Measurements from ENCODE around the gene LIPC. TPM values are rescaled to one million over a fixed set of nuclear protein-coding genes. Genes with fewer than 3 reads are reported as not detected.

The LIPC gene
- total RNA-seq, 1 donor from 2014 or later, result not detected

DNA sequence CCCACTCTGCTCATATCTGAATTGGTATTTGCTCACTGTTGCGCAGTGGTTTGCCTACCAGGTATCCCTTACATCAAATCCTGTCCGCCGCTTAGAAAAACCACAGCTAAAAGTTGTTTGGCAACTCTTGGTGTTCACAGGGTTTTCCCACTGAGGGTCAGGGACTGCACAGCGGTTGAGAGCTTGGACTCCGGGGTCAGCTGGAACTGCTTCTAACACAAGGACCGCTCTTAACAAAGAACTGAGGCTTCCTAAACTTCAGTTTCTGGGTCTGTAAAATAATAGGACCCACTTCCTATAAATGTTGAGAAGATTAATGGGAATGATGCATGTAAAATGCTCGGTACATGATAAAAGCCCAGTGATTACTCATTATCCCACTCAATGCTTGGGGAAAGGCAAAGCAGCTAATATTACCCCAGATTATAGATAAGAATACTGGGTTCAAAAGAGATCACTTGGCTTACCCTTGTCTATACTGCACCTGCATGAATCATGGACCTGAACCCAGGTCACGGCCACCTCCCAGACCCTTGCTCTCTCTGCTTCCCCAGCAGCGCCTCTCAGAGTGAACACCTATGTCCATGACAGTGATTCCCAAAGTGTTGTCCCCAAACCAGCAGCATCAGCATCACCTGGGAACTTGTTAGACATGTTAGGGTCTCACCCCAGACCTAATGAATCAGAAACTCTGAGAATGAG lies 36.1 kb downstream of the LIPC start:
- Mint-ChIP-seq H3K27me3 (ENCODE audit: low read depth) (no peaks in the 10 kb centered on the region), H3K9me3 (no peaks in the 10 kb centered on the region), H3K36me3 (no peaks in the 10 kb centered on the region), H3K4me1 (peaks cover 26% of the 10 kb centered on the region), H3K4me3 (no peak overlapping the region), H3K27ac (peak overlapping the region; percentile 73)
- DNase-seq (ENCODE audit: low spot score in 2 of 2, unreplicated experiment in 2 of 2), result no peak
- TF ChIP-seq, protein P1, sequence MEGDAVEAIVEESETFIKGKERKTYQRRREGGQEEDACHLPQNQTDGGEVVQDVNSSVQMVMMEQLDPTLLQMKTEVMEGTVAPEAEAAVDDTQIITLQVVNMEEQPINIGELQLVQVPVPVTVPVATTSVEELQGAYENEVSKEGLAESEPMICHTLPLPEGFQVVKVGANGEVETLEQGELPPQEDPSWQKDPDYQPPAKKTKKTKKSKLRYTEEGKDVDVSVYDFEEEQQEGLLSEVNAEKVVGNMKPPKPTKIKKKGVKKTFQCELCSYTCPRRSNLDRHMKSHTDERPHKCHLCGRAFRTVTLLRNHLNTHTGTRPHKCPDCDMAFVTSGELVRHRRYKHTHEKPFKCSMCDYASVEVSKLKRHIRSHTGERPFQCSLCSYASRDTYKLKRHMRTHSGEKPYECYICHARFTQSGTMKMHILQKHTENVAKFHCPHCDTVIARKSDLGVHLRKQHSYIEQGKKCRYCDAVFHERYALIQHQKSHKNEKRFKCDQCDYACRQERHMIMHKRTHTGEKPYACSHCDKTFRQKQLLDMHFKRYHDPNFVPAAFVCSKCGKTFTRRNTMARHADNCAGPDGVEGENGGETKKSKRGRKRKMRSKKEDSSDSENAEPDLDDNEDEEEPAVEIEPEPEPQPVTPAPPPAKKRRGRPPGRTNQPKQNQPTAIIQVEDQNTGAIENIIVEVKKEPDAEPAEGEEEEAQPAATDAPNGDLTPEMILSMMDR (IDR thresholded peaks at IDR 0.05; ENCODE audit: unreplicated experiment), result no peak

DNA sequence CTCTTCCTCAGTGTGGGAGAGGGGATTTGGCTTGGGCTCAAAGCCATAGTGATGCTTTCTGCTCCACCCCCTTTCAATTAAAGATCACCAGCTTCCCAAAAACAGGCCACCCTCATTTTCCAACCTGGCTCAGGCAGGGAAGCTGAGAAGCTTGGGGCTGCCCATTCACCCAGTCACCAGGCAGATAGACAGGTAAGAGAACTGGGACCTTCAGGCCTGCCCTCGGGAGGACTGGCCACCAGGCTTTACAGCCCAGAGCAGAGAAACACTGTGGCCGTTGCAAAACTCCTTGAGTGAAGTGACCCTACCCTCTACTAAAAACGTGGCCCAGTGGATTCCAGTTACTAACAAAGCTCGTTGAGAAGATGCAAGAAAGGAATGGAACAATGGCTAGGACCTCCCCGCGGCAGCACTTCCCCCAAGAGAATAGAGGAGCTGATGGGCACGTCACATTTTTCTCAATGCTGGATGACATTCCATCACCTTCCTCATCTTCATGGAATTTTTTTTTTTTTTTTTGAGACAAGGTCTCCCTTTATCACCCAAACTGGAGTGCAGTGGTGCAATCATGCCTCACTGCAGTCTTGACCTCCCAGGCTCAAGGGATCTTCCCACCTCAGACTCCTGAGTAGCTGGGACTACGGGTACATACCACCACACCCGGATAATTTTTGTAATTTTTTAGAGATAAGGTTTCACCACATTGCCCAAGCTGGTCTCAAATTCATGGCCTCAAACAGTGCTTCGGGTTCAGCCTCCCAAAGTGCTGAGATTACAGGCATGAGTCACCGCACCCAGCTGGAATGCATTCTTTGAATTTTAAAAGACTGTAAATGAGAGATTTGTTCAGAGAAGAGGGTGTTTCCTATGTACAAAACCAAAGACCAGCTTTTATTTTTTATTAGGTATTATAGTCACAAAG lies 37.9 kb downstream of the LIPC start:
- Mint-ChIP-seq H3K27me3 (ENCODE audit: low read depth) (no peaks in the 10 kb centered on the region), H3K36me3 (no peaks in the 10 kb centered on the region), H3K4me1 (peaks cover 37% of the 10 kb centered on the region), H3K9me3 (no peaks in the 10 kb centered on the region), H3K4me3 (no peak overlapping the region), H3K27ac (peak overlapping the region; percentile 89)
- TF ChIP-seq, protein P1 (IDR thresholded peaks at IDR 0.05; ENCODE audit: unreplicated experiment), result no peak
- DNase-seq (ENCODE audit: low spot score in 2 of 2, unreplicated experiment in 2 of 2), result no peak

DNA sequence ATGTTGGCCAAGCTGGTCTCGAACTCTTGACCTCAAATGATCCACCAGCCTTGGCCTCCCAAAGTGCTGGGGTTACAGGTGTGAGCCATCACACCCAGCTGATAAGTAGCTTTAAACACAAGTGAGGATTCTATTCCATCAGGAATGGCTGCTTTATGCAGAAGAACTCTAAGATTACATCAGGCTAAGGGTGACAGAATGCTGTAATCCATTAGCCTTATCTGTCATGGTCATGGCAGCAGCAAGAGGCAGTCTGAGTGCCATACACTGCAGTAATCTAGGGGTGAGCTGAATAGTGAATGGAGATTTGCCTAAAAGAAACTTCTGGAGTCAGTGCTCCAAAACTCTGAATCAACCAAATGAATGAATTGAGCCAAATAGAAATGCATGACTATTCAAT lies 39.6 kb downstream of the LIPC start:
- Mint-ChIP-seq H3K27me3 (ENCODE audit: low read depth) (no peaks in the 10 kb centered on the region), H3K4me1 (peaks cover 37% of the 10 kb centered on the region), H3K4me3 (no peak overlapping the region), H3K27ac (no peak overlapping the region), H3K9me3 (no peaks in the 10 kb centered on the region), H3K36me3 (no peaks in the 10 kb centered on the region)
- DNase-seq (ENCODE audit: low spot score in 2 of 2, unreplicated experiment in 2 of 2), result no peak
- TF ChIP-seq, protein P1 (IDR thresholded peaks at IDR 0.05; ENCODE audit: unreplicated experiment), result no peak

DNA sequence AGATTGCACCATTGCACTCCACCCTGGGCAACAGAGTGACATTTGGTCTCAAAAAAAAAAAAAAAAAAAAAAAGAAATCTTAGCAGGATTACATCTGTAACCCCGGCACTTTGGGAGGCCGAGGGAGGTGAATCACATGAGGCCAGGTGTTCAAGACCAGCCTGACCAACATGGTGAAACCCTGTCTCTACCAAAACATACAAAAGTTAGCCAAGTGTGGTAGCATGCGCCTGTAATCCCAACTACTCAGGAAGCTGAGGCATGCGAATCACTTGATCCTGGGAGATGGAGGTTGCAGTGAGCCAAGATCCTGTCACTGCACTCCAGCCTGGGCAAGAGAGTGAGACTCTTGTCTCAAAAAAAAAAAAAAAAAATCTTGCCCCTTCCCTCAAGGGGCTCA lies 40.4 kb downstream of the LIPC start:
- DNase-seq (ENCODE audit: low spot score in 2 of 2, unreplicated experiment in 2 of 2), result no peak
- Mint-ChIP-seq H3K4me1 (peaks cover 42% of the 10 kb centered on the region), H3K36me3 (no peaks in the 10 kb centered on the region), H3K4me3 (no peak overlapping the region), H3K9me3 (no peaks in the 10 kb centered on the region), H3K27ac (no peak overlapping the region), H3K27me3 (ENCODE audit: low read depth) (no peaks in the 10 kb centered on the region)
- TF ChIP-seq, protein P1 (IDR thresholded peaks at IDR 0.05; ENCODE audit: unreplicated experiment), result no peak

DNA sequence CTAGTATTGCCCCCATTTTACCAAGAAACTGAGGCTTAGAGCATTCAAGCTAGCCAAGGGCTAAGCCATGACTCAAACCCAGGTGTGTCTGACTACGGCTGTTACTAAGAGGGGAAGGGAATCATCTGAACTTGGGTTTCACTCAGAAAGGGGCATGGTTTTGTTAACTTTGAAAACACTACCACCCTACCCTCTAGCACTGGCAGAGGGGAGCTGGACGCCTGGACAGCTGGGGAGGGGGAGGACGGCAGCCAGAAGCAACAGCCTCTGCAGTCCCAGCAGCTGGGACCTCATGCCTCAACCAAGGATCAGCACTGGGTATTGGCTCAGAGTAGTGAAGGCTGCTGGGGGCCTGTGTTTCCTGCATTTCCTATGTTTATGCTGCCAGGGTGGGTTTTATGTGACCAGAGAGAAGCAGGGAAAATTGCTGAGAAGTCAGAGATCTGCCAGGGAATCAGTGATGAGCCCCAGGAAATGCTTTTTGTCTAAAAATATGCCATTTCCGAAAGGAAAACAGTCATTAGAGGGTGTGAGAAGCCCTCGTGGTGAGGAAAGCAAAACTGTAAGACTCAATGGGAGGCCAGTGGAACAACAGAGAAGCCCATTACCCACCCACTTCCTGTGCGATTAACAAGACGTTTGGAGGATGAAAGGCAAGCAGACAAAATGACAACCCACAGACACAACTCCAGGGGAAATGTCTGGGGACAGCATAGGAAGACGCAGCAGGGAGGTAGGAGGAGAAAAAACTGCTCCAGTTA lies 41.2 kb downstream of the LIPC start:
- H3K4me1 Mint-ChIP-seq, result peaks cover 39% of the 10 kb centered on the region
- no peaks in the 10 kb centered on the region for H3K9me3 Mint-ChIP-seq
- H3K27me3 Mint-ChIP-seq (ENCODE audit: low read depth), result no peaks in the 10 kb centered on the region
- H3K36me3 Mint-ChIP-seq, result no peaks in the 10 kb centered on the region
- H3K4me3 Mint-ChIP-seq, result no peak overlapping the region
- TF ChIP-seq, protein P1 (IDR thresholded peaks at IDR 0.05; ENCODE audit: unreplicated experiment), result no peak
- DNase-seq (ENCODE audit: low spot score in 2 of 2, unreplicated experiment in 2 of 2), result no peak
- H3K27ac Mint-ChIP-seq, result peak overlapping the region; percentile 74

All from mesothelial cell of epicardium (in vitro differentiated cells).